Measurements from ENCODE around the gene ADCY1.
"Not testable (repeated sequence)": the region's sequence is repeated elsewhere in the genome, so short reads cannot be mapped to it uniquely, and the experiment has no call there.

The ADCY1 gene

GRCh38 chr7:45712872-45713668, 138.9 kb downstream of the ADCY1 start:
- no peak for DNase-seq (ENCODE audit: low spot score)

- DNase-seq (ENCODE audit: low spot score) = no peak
These were observed 139.7 kb downstream of the ADCY1 start for GRCh38 chr7:45713669-45714520.

- DNase-seq (ENCODE audit: low spot score) = no peak
These were observed 140.3 kb downstream of the ADCY1 start for GRCh38 chr7:45714521-45714820.

GRCh38 chr7:45715471-45716352, 141.5 kb downstream of the ADCY1 start:
- no peak for DNase-seq (ENCODE audit: low spot score)

GRCh38 chr7:45716380-45717203, 142.4 kb downstream of the ADCY1 start:
- DNase-seq (ENCODE audit: low spot score) = no peak

- DNase-seq (ENCODE audit: low spot score) = no peak
These were observed 143.5 kb downstream of the ADCY1 start for GRCh38 chr7:45717537-45718235.

- no peak for DNase-seq (ENCODE audit: low spot score)
These were observed 144.5 kb downstream of the ADCY1 start for GRCh38 chr7:45718464-45719330.

- no peak for DNase-seq (ENCODE audit: low spot score)
These were observed 146.8 kb downstream of the ADCY1 start for GRCh38 chr7:45720989-45721388.

- no peak for DNase-seq (ENCODE audit: low spot score)
These were observed 147.8 kb downstream of the ADCY1 start for GRCh38 chr7:45721686-45722598.

- not testable (repeated sequence) for DNase-seq (ENCODE audit: low spot score)
These were observed 151.1 kb downstream of the ADCY1 start for GRCh38 chr7:45725231-45725630.

- no peak for DNase-seq (ENCODE audit: low spot score)
These were observed 152.7 kb downstream of the ADCY1 start for GRCh38 chr7:45726883-45727282.

GRCh38 chr7:45731692-45732443, 157.7 kb downstream of the ADCY1 start:
- not testable (repeated sequence) for DNase-seq (ENCODE audit: low spot score)

GRCh38 chr7:45738920-45739319, 164.8 kb downstream of the ADCY1 start:
- DNase-seq (ENCODE audit: low spot score) = not testable (repeated sequence)

- not testable (repeated sequence) for DNase-seq (ENCODE audit: low spot score)
These were observed 166.4 kb downstream of the ADCY1 start for GRCh38 chr7:45740573-45740972.

GRCh38 chr7:45748976-45749375, 174.8 kb downstream of the ADCY1 start:
- peak; percentile 41 for DNase-seq (ENCODE audit: low spot score)

GRCh38 chr7:45751352-45751751, 177.2 kb downstream of the ADCY1 start:
- not testable (repeated sequence) for DNase-seq (ENCODE audit: low spot score)

GRCh38 chr7:45756333-45756732, 182.2 kb downstream of the ADCY1 start:
- not testable (repeated sequence) for DNase-seq (ENCODE audit: low spot score)

GRCh38 chr7:45756757-45757156, 182.6 kb downstream of the ADCY1 start:
- DNase-seq (ENCODE audit: low spot score) = peak; percentile 53

All from NAMALWA (cell line).